AG09309 (cell line): Measurements from ENCODE around the gene PPFIA1.
"Not testable (repeated sequence)": the region's sequence is repeated elsewhere in the genome, so short reads cannot be mapped to it uniquely, and the experiment has no call there.

Experiments used
- DNase-seq: peaks from one replicate; pipeline ENCODE4 v3.0.0-alpha.2; 2010; ENCODE audit warnings: low read depth
- H3K4me3 ChIP-seq: 2 replicates; pipeline ENCODE4 v1.5.1; 2011; ENCODE audit warnings: mild to moderate bottlenecking, low read depth, low read length, moderate library complexity; ENCODE audit not compliant: control insufficient read depth
- CTCF ChIP-seq: IDR thresholded peaks from 2 replicates; pipeline ENCODE4 v1.5.1; 2011; ENCODE audit warnings: mild to moderate bottlenecking, low read depth, low read length, inconsistent platforms; ENCODE audit not compliant: insufficient read depth, control insufficient read depth; ENCODE audit errors: missing control alignments

The PPFIA1 gene

DNA sequence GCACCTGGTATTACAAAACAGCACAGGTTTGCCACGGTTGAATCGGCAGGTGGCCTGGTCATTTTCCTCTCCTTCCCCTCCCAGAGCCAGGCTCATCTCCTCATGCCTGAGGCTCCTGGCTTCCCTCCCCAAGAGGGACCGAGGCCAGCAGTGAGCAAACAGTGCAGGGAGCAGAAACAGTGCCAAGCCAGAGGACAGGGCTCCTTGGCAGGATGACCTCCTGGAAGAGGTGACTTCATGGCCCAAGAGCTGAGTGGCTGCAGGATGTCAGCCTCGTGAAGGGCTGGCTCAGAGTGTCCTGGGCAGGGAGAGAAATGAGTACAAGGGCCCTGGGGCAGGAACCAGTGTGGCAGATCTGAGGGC, 22.8 kb upstream of the PPFIA1 start:
- no peak overlapping the region for H3K4me3 ChIP-seq
- no peak for DNase-seq
- TF ChIP-seq CTCF = no peak

DNA sequence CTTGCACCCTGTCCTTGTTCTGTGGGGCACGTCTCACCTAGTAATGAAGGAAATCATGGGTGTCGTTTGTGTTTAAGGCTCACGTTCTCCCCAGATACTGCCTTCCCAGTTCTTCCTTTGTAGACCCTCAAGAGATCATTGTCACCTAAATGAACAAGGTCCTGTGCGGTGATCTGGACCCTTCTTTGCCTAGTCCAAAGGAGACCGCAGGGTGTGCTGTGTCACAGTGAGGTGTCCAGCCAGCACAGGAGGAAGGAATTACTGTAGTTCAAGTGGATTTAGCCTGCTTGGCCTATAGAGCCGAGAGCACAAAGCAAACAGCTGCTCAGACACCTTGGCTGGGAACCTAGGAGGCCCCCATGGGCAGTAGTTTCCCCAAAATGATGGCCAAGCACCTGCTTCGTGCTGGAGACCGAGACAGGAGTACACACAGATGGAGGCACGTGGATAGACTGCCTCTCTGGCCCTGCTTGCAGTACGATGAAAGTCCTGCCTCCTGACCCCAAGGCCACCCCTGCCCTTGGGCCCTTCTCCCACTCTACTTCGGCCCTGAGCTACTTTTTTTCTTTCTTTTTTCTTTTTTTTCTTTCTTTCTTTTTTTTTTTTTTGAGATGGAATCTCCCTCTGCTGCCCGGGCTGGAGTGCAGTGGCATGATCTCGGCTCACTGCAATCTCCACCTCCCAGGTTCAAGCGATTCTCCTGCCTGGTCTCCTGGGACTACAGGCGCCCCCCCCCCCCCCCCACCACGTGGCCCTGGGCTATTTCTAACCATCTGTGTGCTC, 19.4 kb upstream of the PPFIA1 start:
- TF ChIP-seq CTCF = no peak
- DNase-seq = no peak
- H3K4me3 ChIP-seq = no peak overlapping the region

GRCh38 chr11:70251659-70252321, 18.7 kb upstream of the PPFIA1 start:
- no peak for TF ChIP-seq CTCF
- H3K4me3 ChIP-seq = no peak overlapping the region
- no peak for DNase-seq

DNA sequence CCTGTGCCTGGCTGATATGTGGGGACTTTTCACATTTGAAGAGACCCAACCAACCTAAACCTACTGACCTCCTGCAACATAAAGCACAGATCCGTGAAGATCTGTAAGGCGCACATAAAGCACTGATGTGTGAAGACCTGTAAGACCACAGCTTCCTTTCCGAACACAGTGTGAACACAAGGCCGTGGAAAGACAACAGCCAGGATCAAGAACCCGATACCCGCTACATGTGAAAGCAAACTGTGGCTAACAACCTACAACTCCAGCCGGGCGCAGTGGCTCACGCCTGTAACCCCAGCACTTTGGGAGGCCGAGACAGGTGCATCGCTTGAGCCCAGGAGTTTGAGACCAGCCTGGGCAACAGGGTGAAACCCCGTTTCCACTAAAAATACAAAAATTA, 17.6 kb upstream of the PPFIA1 start:
- no peak for DNase-seq
- no peak for TF ChIP-seq CTCF
- H3K4me3 ChIP-seq = no peak overlapping the region

DNA sequence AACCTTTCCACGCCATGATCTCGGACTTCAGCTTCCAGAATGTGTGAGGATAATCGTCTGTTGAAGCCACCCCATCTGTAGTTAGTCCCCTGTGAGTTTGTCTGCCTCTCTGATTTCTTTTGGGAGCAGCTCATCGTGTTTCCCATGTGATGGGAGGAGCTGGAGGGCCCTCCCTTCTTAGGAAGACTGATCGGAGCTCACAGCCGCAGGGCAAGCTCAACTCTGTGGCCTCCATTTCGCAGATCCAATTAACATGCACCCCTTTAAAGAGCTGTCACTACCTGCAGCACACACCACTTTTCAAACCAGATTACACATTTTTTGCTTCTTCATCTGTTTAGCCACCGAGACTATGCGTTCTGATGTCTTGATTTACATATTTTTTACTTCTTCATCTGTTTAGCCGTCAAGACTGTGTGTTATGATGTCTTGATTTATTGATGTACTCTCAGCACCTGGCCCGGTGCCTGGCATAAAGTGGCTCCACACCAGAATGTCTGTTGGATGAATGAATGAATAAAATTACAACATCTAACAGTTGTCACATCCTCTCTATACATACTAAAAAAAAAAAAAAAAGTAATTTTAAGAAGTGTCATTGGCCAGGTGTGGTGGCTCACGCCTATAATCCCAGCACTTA, 14.9 kb upstream of the PPFIA1 start:
- TF ChIP-seq CTCF = no peak
- H3K4me3 ChIP-seq = no peak overlapping the region
- DNase-seq = no peak

DNA sequence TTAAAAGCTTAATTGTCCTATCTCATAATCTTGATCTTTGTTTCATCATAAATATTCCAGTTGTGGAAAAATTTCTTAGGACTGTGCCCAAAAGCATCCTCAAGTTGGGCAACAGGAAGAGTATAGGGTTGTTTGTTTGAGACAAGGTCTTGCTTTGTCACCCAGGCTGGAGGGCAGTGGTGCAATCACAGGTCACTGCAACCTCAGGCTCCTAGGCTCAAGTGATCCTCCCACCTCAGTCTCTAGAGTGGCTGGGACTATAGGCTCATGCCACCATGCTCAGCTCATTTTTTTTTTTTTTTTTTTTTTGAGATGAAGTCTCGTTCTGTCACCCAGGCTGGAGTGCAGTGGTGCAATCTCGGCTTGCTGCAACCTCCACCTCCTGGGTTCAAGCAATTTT, 11.4 kb upstream of the PPFIA1 start:
- DNase-seq, H3K4me3 ChIP-seq: not testable (repeated sequence)

DNA sequence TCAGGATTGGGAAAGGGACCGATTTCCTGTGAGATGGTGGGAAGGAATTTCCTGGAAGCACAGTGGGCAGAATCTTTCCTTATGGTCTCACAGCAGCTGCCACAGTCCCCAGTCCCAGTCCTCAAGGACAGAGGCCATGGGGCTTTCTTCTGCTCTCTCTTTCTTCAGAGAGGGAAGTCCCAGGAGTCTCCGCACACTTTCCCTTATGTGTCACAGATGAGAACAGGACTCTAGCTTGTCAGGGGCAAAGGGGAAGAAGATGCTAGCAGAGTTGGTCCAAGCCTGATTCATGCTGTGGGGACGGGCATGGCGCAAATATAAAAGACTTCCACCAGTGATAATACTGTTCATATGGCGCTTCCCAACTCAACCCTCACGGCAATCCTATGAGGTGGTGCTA, 7.5 kb upstream of the PPFIA1 start:
- DNase-seq = no peak
- TF ChIP-seq CTCF = no peak
- no peak overlapping the region for H3K4me3 ChIP-seq
